Effector memory CD4-positive, alpha-beta T cell (primary cell): Measurements from ENCODE around the gene BTBD9.

Source experiments
- DNase-seq, 3 donors: peaks; one replicate each; pipeline ENCODE4 v3.0.0-alpha.2; 2020
- H3K27ac ChIP-seq: 2 replicates; pipeline ENCODE4 v1.7.0; 2013; ENCODE audit warnings: mild to moderate bottlenecking, low read length, moderate library complexity; ENCODE audit not compliant: insufficient read depth, poor library complexity, severe bottlenecking
- H3K27me3 ChIP-seq: replicated peaks from 2 replicates; pipeline ENCODE4 v1.7.0; 2013; ENCODE audit warnings: mild to moderate bottlenecking, low read length; ENCODE audit not compliant: insufficient read depth, control insufficient read depth, poor library complexity, severe bottlenecking
- H3K36me3 ChIP-seq: 2 replicates; pipeline ENCODE4 v1.7.0; 2013; ENCODE audit warnings: mild to moderate bottlenecking, low read length, moderate library complexity; ENCODE audit not compliant: control insufficient read depth, insufficient read depth
- H3K4me1 ChIP-seq: 2 replicates; pipeline ENCODE4 v1.7.0; 2013; ENCODE audit warnings: low read length, mild to moderate bottlenecking; ENCODE audit not compliant: control insufficient read depth, insufficient read depth, poor library complexity, severe bottlenecking
- H3K4me3 ChIP-seq: 2 replicates; pipeline ENCODE4 v1.7.0; 2013; ENCODE audit warnings: low read length, low read depth, mild to moderate bottlenecking; ENCODE audit not compliant: insufficient read depth, poor library complexity, severe bottlenecking
- H3K9me3 ChIP-seq: 2 replicates; pipeline ENCODE4 v1.7.0; 2013; ENCODE audit warnings: mild to moderate bottlenecking, low read length, moderate library complexity; ENCODE audit not compliant: control insufficient read depth
- total RNA-seq, 3 donors: gene quantifications; one replicate each; lab custom pipeline; 2026; lab: John Stamatoyannopoulos, UW

The BTBD9 gene
- total RNA-seq = 66.5 to 70.9 (median 68.8) reads per million in 3 donors

DNA sequence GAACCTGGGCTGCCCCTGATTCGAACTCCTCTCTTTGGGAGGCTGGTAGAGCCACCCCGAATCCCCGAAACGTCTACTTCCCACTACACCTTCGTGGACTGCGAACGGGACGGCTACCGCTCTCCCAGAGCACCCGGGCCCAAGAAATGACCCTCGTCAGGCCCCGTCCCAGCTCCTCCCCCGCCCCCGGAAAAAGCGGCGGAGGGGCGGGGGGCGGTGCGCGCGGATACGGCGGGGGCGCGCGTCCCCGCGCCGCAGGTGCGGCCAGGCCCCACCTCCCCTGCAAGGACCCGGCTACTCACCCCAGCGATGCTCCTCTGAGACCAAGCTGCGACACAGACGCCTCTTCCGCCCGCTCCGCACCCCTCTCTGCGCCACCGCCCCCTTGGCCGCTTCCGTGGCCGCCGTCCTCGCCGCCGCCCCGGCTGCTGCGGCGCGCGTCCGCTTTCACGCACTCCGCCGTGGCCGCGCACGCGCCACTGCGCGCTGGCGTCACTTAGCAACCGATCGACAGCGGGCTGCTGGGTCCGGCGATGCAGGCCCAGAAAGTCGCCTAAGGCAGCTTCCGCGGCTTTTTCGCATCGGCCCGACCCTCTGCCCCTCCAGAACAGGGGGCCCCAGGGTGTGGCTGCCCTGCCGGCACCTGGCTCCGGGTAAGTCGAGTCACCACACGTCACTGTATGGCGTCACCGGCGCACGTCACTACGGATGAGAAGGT, at the start of gene BTBD9:
Gene BTBD9 (minus strand): TSS at position 432 of the 718 bp plus-strand sequence.
- H3K4me1 ChIP-seq = peaks cover 14% of the 10 kb centered on the region
- H3K27ac ChIP-seq = peak within 1 kb of the TSS; percentile 96
- no peaks in the 10 kb centered on the region for H3K27me3 ChIP-seq
- H3K9me3 ChIP-seq = no peaks in the 10 kb centered on the region
- DNase-seq = peak; percentile 69 to 76 (median 71)
- H3K4me3 ChIP-seq = peak within 1 kb of the TSS; percentile 75
- H3K36me3 ChIP-seq = no peaks in the 10 kb centered on the region

GRCh38 chr6:38688579-38689087, 48.9 kb upstream of the BTBD9 start:
- H3K4me1 ChIP-seq = no peaks in the 10 kb centered on the region
- no peaks in the 10 kb centered on the region for H3K36me3 ChIP-seq
- H3K4me3 ChIP-seq = no peak overlapping the region
- no peaks in the 10 kb centered on the region for H3K27me3 ChIP-seq
- DNase-seq = no peak
- H3K27ac ChIP-seq = no peak overlapping the region
- H3K9me3 ChIP-seq = no peaks in the 10 kb centered on the region

GRCh38 chr6:38687549-38687948, 47.8 kb upstream of the BTBD9 start:
- no peak overlapping the region for H3K27ac ChIP-seq

DNA sequence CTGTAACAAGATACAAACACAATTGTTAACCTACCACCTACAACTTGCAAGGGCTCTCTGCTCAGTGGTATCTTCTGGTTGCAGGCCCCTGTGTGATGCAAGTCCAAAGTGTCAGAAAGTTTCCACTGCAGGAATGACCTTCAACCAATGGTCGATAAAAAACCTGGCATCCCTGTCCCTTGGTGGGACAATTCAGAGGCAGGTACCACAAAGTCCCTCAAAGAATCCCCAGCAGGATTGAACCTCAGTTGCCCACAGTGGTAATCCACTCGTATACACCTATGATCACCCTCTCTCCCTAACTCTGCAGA, 47.3 kb upstream of the BTBD9 start:
- Histone ChIP-seq H3K4me3 (no peak overlapping the region), H3K27ac (no peak overlapping the region), H3K4me1 (no peaks in the 10 kb centered on the region), H3K9me3 (no peaks in the 10 kb centered on the region), H3K27me3 (no peaks in the 10 kb centered on the region), H3K36me3 (peaks cover 4% of the 10 kb centered on the region)
- DNase-seq = no peak

More at GRCh38 chr6:38687549-38687948, 47.8 kb upstream of the BTBD9 start:
- Histone ChIP-seq H3K9me3 (no peaks in the 10 kb centered on the region), H3K4me3 (no peak overlapping the region), H3K27me3 (no peaks in the 10 kb centered on the region), H3K36me3 (peaks cover 4% of the 10 kb centered on the region), H3K4me1 (no peaks in the 10 kb centered on the region)
- no peak for DNase-seq

DNA sequence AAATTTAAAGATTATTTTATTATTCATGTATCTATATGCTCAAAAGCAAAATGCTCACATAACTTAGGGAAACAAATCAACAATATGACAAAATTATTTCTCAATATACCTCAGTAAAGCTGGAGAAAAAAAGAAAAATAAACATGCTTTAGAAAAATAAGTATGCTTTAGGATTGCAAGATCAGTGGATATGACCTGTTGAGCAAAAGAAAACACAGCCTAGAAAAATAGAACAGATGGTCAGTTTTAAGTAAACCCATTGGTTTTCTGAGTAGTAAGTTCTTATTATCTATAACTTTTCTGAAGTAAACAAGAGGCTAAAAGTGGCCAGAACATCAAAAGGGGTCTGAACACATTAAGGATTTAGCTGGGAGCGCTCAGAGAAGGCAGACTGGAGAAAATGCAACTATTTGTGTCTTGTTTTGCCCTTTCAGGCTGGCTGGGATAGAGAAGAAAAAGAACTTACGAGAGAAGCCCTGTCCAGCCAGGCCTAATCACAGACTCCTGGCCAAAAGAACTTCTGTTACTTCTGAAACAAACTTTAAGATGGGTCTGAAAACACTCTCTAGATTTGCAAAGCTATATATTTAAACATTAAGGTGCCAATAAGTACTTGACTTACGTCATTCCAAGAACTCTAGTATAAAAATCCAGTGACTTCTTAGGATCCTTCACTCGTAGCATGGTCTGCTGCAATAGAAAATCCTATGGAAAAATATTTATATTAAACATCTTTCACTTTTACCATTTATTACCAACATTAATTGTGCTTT, 46.7 kb upstream of the BTBD9 start:
- H3K4me1 ChIP-seq = no peaks in the 10 kb centered on the region
- H3K4me3 ChIP-seq = no peak overlapping the region
- H3K36me3 ChIP-seq = peaks cover 9% of the 10 kb centered on the region
- no peak for DNase-seq
- no peak overlapping the region for H3K27ac ChIP-seq
- no peaks in the 10 kb centered on the region for H3K27me3 ChIP-seq
- no peaks in the 10 kb centered on the region for H3K9me3 ChIP-seq

GRCh38 chr6:38684904-38685303, 45.2 kb upstream of the BTBD9 start:
- Histone ChIP-seq H3K27ac (no peak overlapping the region), H3K36me3 (peaks cover 9% of the 10 kb centered on the region)
- no peak for DNase-seq

DNA sequence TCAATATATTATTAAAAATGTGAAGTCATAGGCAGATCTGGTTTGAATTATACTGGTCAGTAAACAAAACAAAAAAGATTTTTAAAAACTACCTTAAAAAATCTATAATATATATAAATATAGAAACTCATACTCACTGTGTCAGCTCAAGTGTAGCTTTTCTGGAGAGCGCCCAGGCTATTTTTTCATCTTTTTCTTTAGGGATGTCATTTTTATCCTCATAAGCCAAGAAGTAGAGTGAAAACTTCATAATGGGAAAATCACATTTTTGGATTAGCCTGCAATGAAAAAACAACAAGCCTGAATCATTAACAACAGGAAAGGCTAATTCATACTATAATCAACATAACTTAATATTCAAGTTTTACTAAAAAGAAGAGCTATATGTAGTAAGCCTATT, 44.5 kb upstream of the BTBD9 start:
- no peak for DNase-seq

More at GRCh38 chr6:38684904-38685303, 45.2 kb upstream of the BTBD9 start:
- H3K4me1 ChIP-seq = no peaks in the 10 kb centered on the region
- no peaks in the 10 kb centered on the region for H3K27me3 ChIP-seq
- H3K4me3 ChIP-seq = no peak overlapping the region
- no peaks in the 10 kb centered on the region for H3K9me3 ChIP-seq

DNA sequence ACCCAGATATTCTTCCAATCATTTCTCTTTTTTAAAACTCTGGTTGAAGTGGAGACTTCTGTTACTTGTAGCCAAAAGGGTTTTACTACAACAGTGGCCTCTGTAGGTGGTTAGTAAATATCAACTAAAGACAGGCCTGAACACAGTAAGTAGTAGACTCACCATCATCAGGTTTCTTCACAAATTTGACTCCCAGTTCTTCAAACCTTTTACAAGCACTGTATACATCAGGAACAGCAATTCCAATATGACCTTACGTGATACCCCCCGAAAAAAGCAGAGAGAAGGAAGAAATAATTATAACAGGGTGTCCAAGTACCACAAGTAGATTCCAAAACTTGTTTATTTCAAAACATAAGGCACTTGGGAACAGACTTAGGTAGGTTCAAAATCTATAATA, 42.1 kb upstream of the BTBD9 start:
- no peak overlapping the region for H3K27ac ChIP-seq
- peaks cover 15% of the 10 kb centered on the region for H3K36me3 ChIP-seq
- H3K27me3 ChIP-seq = no peaks in the 10 kb centered on the region
- H3K4me3 ChIP-seq = no peak overlapping the region
- DNase-seq = no peak
- no peaks in the 10 kb centered on the region for H3K9me3 ChIP-seq
- no peaks in the 10 kb centered on the region for H3K4me1 ChIP-seq

More for the DNA sequence above, 44.5 kb upstream of the BTBD9 start:
- H3K4me1 ChIP-seq = no peaks in the 10 kb centered on the region
- peaks cover 9% of the 10 kb centered on the region for H3K36me3 ChIP-seq
- H3K9me3 ChIP-seq = no peaks in the 10 kb centered on the region
- no peaks in the 10 kb centered on the region for H3K27me3 ChIP-seq
- no peak overlapping the region for H3K27ac ChIP-seq
- no peak overlapping the region for H3K4me3 ChIP-seq

DNA sequence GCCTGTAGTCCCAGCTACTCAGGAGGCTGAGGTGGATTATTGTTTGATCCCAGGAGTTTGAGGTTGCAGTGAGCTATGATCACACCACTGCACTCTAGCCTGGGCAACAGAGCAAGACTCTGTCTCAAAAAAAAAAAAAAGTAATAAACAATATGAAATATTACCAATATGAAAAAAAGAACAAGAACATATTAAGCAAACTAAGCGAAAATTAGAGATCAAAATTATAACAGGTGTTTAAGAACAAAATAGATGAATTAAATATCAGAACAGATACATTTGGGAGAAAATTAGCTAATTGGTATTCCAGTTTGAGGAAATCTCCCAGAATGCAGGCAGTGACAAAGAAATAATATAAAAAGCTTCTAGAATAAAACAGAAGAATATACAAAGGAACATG, 39.9 kb upstream of the BTBD9 start:
- no peak overlapping the region for H3K4me3 ChIP-seq
- no peaks in the 10 kb centered on the region for H3K4me1 ChIP-seq
- DNase-seq = no peak
- H3K36me3 ChIP-seq = peaks cover 15% of the 10 kb centered on the region
- H3K27ac ChIP-seq = no peak overlapping the region
- no peaks in the 10 kb centered on the region for H3K9me3 ChIP-seq
- no peaks in the 10 kb centered on the region for H3K27me3 ChIP-seq

DNA sequence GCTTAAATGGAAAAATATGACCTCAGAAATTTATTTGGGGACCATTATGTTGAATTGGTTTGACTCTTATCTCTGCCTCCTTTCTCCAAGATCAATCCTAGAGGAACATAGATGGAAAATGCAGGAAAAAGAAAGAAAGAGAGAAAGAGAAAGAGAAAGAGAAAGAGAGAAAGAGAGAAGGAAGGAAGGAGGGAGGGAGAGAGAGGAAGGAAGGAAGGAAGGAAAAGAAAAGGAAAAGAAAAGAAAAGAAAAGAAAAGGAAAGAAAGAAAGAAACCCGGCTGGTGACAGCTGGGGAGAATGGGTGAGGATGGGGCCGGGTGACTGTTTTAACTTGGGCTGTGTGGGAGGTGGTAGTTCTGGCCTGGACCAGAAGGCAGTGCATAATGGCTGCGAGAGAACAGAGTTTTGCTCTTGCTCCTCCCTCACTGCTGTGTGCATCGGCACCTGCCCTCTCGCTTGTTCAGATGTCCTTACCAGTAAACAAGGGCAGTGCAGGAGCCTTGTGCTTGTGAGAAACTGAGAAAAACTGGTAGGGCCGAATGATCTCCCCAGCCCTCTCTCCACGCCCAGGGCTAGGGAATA, 38.5 kb upstream of the BTBD9 start:
- Histone ChIP-seq H3K27me3 (no peaks in the 10 kb centered on the region), H3K4me1 (no peaks in the 10 kb centered on the region), H3K27ac (no peak overlapping the region), H3K36me3 (peaks cover 15% of the 10 kb centered on the region), H3K9me3 (no peaks in the 10 kb centered on the region), H3K4me3 (no peak overlapping the region)
- DNase-seq = no peak
